Putamen (tissue), 1 donor: ENCODE data around the gene JPH3.

Experiments used
- DNase-seq: peaks from one replicate; pipeline ENCODE4 v3.0.0-alpha.2; 2016; ENCODE audit warnings: low spot score

The JPH3 gene

GRCh38 chr16:87681981-87682570 is 79.8 kb downstream of the JPH3 start:
- no peak for DNase-seq

- DNase-seq = no peak
Measured at GRCh38 chr16:87682852-87683399, 80.6 kb downstream of the JPH3 start.

- DNase-seq = no peak
Measured at GRCh38 chr16:87684106-87684677, 81.9 kb downstream of the JPH3 start.

- DNase-seq = no peak
Measured at GRCh38 chr16:87684711-87685404, 82.5 kb downstream of the JPH3 start.

GRCh38 chr16:87685405-87685755 is 83.1 kb downstream of the JPH3 start:
- no peak for DNase-seq

- DNase-seq = no peak
Measured at GRCh38 chr16:87685766-87686165, 83.5 kb downstream of the JPH3 start.

GRCh38 chr16:87686697-87687096 is 84.4 kb downstream of the JPH3 start:
- no peak for DNase-seq

GRCh38 chr16:87687126-87687910 is 85.0 kb downstream of the JPH3 start:
- no peak for DNase-seq

GRCh38 chr16:87687998-87688529 is 85.8 kb downstream of the JPH3 start:
- no peak for DNase-seq

GRCh38 chr16:87688876-87689815 is 86.8 kb downstream of the JPH3 start:
- no peak for DNase-seq

GRCh38 chr16:87689956-87690465 is 87.7 kb downstream of the JPH3 start:
- no peak for DNase-seq

GRCh38 chr16:87690911-87691685 is 88.8 kb downstream of the JPH3 start:
- no peak for DNase-seq

- peak; percentile 31 for DNase-seq
Measured at GRCh38 chr16:87691686-87692079, 89.4 kb downstream of the JPH3 start.

GRCh38 chr16:87692176-87692575 is 89.9 kb downstream of the JPH3 start:
- no peak for DNase-seq

GRCh38 chr16:87692756-87693155 is 90.4 kb downstream of the JPH3 start:
- no peak for DNase-seq

- DNase-seq = no peak
Measured at GRCh38 chr16:87693827-87694226, 91.5 kb downstream of the JPH3 start.

- no peak for DNase-seq
Measured at GRCh38 chr16:87694441-87695125, 92.3 kb downstream of the JPH3 start.

- DNase-seq = no peak
Measured at GRCh38 chr16:87695534-87695933, 93.2 kb downstream of the JPH3 start.

- no peak for DNase-seq
Measured at GRCh38 chr16:87696726-87697125, 94.4 kb downstream of the JPH3 start.

- no peak for DNase-seq
Measured at GRCh38 chr16:87697256-87697655, 94.9 kb downstream of the JPH3 start.
